Glutamatergic neuron (in vitro differentiated cells): Measurements from ENCODE around the gene SYMPK. TPM values are rescaled to one million over a fixed set of nuclear protein-coding genes. Genes with fewer than 3 reads are reported as not detected.

ENCODE experiments used
- DNase-seq: peaks from one replicate; pipeline ENCODE4 v3.0.0; 2022
- H3K27ac Mint-ChIP-seq: one replicate; pipeline ENCODE4 v1.8.0; 2020; ENCODE audit warnings: mild to moderate bottlenecking, mixed read lengths, inconsistent platforms; ENCODE audit not compliant: unreplicated experiment
- H3K27me3 Mint-ChIP-seq: one replicate; pipeline ENCODE4 v1.8.0; 2020; ENCODE audit warnings: mild to moderate bottlenecking, moderate library complexity, mixed read lengths, inconsistent platforms; ENCODE audit not compliant: unreplicated experiment
- H3K36me3 Mint-ChIP-seq: one replicate; pipeline ENCODE4 v1.8.0; 2020; ENCODE audit warnings: mild to moderate bottlenecking, mixed read lengths, inconsistent platforms; ENCODE audit not compliant: unreplicated experiment
- H3K4me1 Mint-ChIP-seq: one replicate; pipeline ENCODE4 v1.8.0; 2020; ENCODE audit warnings: mild to moderate bottlenecking, low read depth, mixed read lengths, inconsistent platforms; ENCODE audit not compliant: unreplicated experiment
- H3K4me3 Mint-ChIP-seq: one replicate; pipeline ENCODE4 v1.8.0; 2020; ENCODE audit warnings: mild to moderate bottlenecking, mixed read lengths, inconsistent platforms; ENCODE audit not compliant: unreplicated experiment
- H3K9me3 Mint-ChIP-seq: one replicate; pipeline ENCODE4 v1.8.0; 2020; ENCODE audit warnings: mild to moderate bottlenecking, moderate library complexity, mixed read lengths, inconsistent platforms; ENCODE audit not compliant: unreplicated experiment
- long read RNA-seq: library from polyadenylated mRNA; unstranded; transcript quantifications from one replicate; pipeline ENCODE4 v2.0.0, GENCODE V29; 2020; ENCODE audit not compliant: unreplicated experiment
- total RNA-seq: library from RNA; stranded (reverse); fragmentation: NEBNext Ultra II Directional; extraction: Animal tissue kit (Norgen Biotek cat#: 25700); gene quantifications from one replicate; pipeline ENCODE4 v1.2.1, GENCODE V29; 2021; ENCODE audit not compliant: unreplicated experiment
- TF ChIP-seq, protein P1 (sequence below): fragments of 200-600 bp; sonication (generic); IDR thresholded peaks from one replicate; pipeline ENCODE4 v1.5.0; 2021; ENCODE audit not compliant: partially characterized antibody, unreplicated experiment

SYMPK gene
- total RNA-seq: 78.1 TPM
- long read RNA-seq, partial matches to known transcripts: 3 of 7 reads
- long read RNA-seq, other reads (novel, unspliced or antisense): 3 of 7 reads

DNA sequence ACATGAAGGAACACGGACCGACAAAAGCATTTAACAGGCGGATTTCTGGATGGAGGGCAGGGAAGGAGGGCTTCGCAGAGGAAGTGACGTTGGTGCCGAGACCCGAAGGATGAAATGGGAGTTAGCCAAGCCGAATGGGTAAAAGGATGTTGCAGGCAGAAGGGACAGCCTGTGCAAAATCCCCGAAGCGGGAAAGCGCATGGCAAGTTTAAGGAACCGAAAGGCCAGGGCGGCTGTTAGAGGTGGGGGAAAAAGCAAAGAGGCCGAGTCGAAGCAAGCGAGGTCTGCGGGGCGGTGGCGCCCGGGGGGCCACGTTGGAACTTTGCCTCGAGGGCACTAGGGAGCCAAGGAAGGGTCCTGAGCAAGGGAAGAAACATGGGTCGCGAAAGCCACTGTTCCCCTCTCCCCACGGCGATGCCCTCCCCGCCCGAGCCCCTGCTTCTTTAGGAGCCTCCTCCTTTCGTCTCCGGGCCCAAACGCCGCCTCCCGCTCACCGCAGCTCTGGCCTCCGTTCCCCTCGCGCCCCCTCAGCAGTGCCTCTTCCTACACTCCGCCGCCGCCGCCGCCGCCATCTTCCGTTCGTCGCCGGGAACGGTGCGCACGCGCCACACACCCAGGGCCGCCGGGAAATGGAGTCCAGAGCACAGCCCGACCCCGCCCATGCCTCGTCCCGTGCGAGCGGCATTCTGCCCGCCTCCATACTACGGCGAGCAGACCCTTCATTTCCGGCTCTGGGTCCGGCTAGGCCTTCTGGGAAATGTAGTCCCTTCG, at the start of gene SYMPK:
Gene SYMPK (minus strand): TSS at position 584 of the 771 bp plus-strand sequence. CDS start 8,652 bp downstream, outside the sequence.
- Mint-ChIP-seq H3K4me3 (peak within 1 kb of the TSS; percentile 98), H3K4me1 (no peaks in the 10 kb centered on the region), H3K27ac (peak within 1 kb of the TSS; percentile 99), H3K9me3 (peaks cover 15% of the 10 kb centered on the region), H3K36me3 (peaks cover 5% of the 10 kb centered on the region), H3K27me3 (peaks cover 28% of the 10 kb centered on the region)
- peak; percentile 99 for DNase-seq
- TF ChIP-seq, protein P1, sequence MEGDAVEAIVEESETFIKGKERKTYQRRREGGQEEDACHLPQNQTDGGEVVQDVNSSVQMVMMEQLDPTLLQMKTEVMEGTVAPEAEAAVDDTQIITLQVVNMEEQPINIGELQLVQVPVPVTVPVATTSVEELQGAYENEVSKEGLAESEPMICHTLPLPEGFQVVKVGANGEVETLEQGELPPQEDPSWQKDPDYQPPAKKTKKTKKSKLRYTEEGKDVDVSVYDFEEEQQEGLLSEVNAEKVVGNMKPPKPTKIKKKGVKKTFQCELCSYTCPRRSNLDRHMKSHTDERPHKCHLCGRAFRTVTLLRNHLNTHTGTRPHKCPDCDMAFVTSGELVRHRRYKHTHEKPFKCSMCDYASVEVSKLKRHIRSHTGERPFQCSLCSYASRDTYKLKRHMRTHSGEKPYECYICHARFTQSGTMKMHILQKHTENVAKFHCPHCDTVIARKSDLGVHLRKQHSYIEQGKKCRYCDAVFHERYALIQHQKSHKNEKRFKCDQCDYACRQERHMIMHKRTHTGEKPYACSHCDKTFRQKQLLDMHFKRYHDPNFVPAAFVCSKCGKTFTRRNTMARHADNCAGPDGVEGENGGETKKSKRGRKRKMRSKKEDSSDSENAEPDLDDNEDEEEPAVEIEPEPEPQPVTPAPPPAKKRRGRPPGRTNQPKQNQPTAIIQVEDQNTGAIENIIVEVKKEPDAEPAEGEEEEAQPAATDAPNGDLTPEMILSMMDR: no peak

DNA sequence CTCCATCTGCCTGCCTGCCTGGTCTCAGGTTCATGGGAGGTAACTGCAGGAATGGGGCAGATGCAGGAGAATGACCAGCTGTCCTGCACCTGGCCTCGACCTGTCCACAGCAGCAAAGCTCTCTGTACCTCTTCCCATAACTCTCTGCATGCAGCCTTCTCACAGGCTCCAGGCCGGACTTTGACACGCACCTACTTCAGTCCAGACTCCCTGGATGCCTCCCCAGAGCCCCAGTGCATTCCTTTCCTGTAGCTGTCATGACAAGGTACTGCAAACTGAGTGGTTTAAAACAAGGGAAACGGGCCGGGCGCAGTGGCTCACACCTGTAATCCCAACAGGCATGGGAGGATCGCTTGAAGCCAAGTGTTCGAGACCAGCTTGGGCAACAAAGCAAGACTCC, 48.3 kb upstream of the SYMPK start:
- peaks cover 5% of the 10 kb centered on the region for H3K27me3 Mint-ChIP-seq
- TF ChIP-seq, protein P1: no peak
- H3K27ac Mint-ChIP-seq: no peak overlapping the region
- no peak overlapping the region for H3K4me3 Mint-ChIP-seq
- DNase-seq: no peak
- H3K4me1 Mint-ChIP-seq: no peaks in the 10 kb centered on the region
- H3K36me3 Mint-ChIP-seq: no peaks in the 10 kb centered on the region
- peaks cover 5% of the 10 kb centered on the region for H3K9me3 Mint-ChIP-seq

DNA sequence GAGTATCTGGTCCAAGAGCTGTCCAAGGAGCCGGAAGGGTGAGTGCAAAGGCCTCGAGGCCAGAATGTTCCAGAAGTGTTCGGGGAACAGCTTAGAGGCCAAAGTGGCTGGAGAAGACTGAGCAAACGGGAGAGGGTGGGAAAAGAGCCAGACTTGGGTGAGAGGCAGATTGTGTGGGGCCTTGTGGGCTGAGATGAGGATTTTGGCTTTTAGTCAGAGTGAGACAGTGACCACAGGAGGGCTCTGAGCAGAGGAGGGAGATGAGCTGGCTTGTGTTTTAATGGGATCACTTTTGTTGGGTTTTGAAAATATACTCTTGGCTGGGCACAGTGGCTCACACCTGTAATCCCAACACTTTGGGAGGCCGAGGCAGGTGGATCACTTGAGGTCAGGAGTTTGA, 46.0 kb upstream of the SYMPK start:
- TF ChIP-seq, protein P1: no peak
- H3K36me3 Mint-ChIP-seq: no peaks in the 10 kb centered on the region
- H3K9me3 Mint-ChIP-seq: peaks cover 5% of the 10 kb centered on the region
- no peak for DNase-seq
- no peak overlapping the region for H3K27ac Mint-ChIP-seq
- H3K27me3 Mint-ChIP-seq: peaks cover 7% of the 10 kb centered on the region
- no peaks in the 10 kb centered on the region for H3K4me1 Mint-ChIP-seq
- H3K4me3 Mint-ChIP-seq: no peak overlapping the region

DNA sequence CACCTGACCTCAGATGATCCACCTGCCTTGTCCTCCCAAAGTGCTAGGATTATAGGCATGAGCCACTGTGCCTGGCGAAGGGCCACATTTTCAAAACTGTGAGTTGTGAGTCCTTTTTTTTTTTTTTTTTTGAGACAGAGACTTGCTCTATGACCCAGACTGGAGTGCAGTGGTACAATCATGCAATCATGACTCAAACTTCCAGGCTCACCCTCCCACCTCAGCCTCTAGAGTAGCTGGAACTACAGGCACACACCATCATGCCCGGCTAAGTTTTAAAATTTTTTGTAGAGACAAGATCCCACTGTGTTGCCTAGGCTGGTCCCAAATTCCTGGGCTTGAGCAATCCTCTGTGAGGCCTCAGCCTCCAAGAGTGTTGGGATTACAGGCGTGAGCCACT, 43.3 kb upstream of the SYMPK start:
- H3K36me3 Mint-ChIP-seq: no peaks in the 10 kb centered on the region
- H3K4me3 Mint-ChIP-seq: no peak overlapping the region
- H3K27me3 Mint-ChIP-seq: peaks cover 13% of the 10 kb centered on the region
- TF ChIP-seq, protein P1: no peak
- no peak for DNase-seq
- no peaks in the 10 kb centered on the region for H3K4me1 Mint-ChIP-seq
- H3K27ac Mint-ChIP-seq: no peak overlapping the region
- peaks cover 8% of the 10 kb centered on the region for H3K9me3 Mint-ChIP-seq

DNA sequence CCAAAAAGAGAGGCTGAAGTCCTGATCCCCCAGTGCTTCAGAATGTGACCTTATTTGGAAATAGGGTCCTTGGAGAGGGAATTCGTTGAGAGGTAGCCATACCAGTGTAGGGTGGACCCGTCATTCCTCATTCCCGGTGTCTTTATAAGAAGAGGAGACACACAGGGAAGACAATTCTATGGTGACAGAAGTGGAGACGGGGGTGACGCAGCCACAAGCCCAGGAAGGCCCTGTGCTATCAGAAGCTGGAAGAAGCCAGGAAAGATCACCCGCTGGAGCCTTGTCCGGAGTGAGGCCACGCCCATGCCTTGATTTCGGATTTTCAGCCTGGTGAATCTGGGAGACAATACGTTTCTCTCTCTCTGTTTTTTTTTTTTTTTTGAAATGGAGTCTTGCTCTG, 42.1 kb upstream of the SYMPK start:
- Mint-ChIP-seq H3K27ac (no peak overlapping the region), H3K36me3 (peaks cover 8% of the 10 kb centered on the region), H3K27me3 (peaks cover 13% of the 10 kb centered on the region), H3K4me3 (no peak overlapping the region), H3K9me3 (peaks cover 11% of the 10 kb centered on the region), H3K4me1 (peaks cover 1% of the 10 kb centered on the region)
- DNase-seq: no peak
- TF ChIP-seq, protein P1: no peak
